SU-DHL-6 (cell line): ENCODE results near the gene NHS.

Experiments
- EZH2phosphoT487 ChIP-seq: fragments of 200-600 bp; sonication (generic), shearing (Covaris generic); conservative IDR thresholded peaks from 2 replicates; pipeline ENCODE4 v1.6.1; 2018; ENCODE audit warnings: mild to moderate bottlenecking, antibody characterized with exemption, low read length, moderate library complexity, mixed read lengths
- TF ChIP-seq, protein P1 (sequence below): fragments of 200-600 bp; sonication (generic); IDR thresholded peaks from one replicate; pipeline ENCODE4 v1.5.1; 2017; ENCODE audit warnings: antibody characterized with exemption, mild to moderate bottlenecking, low read length, moderate library complexity; ENCODE audit not compliant: insufficient read depth, poor library complexity, severe bottlenecking

DNA sequence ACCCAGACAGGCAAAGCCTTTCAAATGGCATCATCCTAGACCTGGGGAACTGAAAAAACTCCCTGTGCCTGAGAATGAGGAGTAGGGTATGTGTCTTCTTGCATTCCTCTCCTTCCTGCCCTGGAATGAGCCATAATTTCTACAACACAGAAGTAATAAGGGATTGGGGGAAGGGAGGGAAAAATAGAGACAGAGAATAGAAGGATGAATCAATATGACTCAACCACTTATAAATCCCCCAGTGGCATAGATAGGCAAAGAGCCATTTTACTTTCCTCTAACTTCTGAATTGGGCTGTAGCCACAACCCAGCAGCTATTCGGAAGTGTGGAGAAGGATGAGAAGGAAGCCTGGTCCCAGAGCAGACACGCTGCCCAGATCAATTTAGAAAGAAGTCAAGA is 99.9 kb downstream of the NHS start:
- TF ChIP-seq, protein P1, sequence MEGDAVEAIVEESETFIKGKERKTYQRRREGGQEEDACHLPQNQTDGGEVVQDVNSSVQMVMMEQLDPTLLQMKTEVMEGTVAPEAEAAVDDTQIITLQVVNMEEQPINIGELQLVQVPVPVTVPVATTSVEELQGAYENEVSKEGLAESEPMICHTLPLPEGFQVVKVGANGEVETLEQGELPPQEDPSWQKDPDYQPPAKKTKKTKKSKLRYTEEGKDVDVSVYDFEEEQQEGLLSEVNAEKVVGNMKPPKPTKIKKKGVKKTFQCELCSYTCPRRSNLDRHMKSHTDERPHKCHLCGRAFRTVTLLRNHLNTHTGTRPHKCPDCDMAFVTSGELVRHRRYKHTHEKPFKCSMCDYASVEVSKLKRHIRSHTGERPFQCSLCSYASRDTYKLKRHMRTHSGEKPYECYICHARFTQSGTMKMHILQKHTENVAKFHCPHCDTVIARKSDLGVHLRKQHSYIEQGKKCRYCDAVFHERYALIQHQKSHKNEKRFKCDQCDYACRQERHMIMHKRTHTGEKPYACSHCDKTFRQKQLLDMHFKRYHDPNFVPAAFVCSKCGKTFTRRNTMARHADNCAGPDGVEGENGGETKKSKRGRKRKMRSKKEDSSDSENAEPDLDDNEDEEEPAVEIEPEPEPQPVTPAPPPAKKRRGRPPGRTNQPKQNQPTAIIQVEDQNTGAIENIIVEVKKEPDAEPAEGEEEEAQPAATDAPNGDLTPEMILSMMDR: no peak
- TF ChIP-seq EZH2phosphoT487: no peak
